Liver (tissue), 9 donors: ENCODE data around the gene SLC2A5. TPM values are rescaled to one million over a fixed set of nuclear protein-coding genes. Genes with fewer than 3 reads are reported as not detected.

Experiments used
- DNase-seq: peaks from one replicate; pipeline ENCODE4 v3.0.0-alpha.2; 2017; ENCODE audit warnings: low spot score
- H3K27ac ChIP-seq, 2 donors: one replicate each; pipeline ENCODE4 v1.7.0; 2013; ENCODE audit warnings: inconsistent platforms in 2 of 2, low read length in 2 of 2, control low read depth in 1 of 2, low read depth in 1 of 2, mild to moderate bottlenecking in 1 of 2
- H3K27me3 ChIP-seq, 4 donors: one replicate each; pipeline versions ENCODE4 v1.6.1 to v1.7.0; 2013; ENCODE audit warnings: low read length in 3 of 4, inconsistent platforms in 1 of 4, mild to moderate bottlenecking in 1 of 4, moderate library complexity in 1 of 4; ENCODE audit not compliant: control insufficient read depth in 4 of 4, insufficient read depth in 4 of 4
- H3K36me3 ChIP-seq, 4 donors: one replicate each; pipeline versions ENCODE4 v1.6.1 to v1.7.0; 2013; ENCODE audit warnings: low read length in 3 of 4, mild to moderate bottlenecking in 3 of 4, low read depth in 1 of 4, moderate library complexity in 1 of 4; ENCODE audit not compliant: control insufficient read depth in 4 of 4, insufficient read depth in 3 of 4
- H3K4me1 ChIP-seq, 4 donors: one replicate each; pipeline versions ENCODE4 v1.6.1 to v1.7.0; 2013; ENCODE audit warnings: low read length in 3 of 4, mild to moderate bottlenecking in 3 of 4, moderate library complexity in 1 of 4; ENCODE audit not compliant: control insufficient read depth in 4 of 4, insufficient read depth in 4 of 4
- H3K4me3 ChIP-seq, 3 donors: one replicate each; pipeline versions ENCODE4 v1.6.1 to v1.7.0; 2013; ENCODE audit warnings: low read length in 3 of 3, control low read depth in 1 of 3, low read depth in 1 of 3, mild to moderate bottlenecking in 1 of 3
- H3K9ac ChIP-seq, 2 donors: one replicate each; pipeline ENCODE4 v1.7.0; 2013; ENCODE audit warnings: low read length in 2 of 2, mild to moderate bottlenecking in 2 of 2, moderate library complexity in 2 of 2, control low read depth in 1 of 2, low read depth in 1 of 2
- H3K9me3 ChIP-seq, 4 donors: one replicate each; pipeline versions ENCODE4 v1.6.1 to v1.7.0; 2013; ENCODE audit warnings: low read length in 3 of 4; ENCODE audit not compliant: control insufficient read depth in 4 of 4
- CTCF ChIP-seq: fragments of 150-350 bp; IDR thresholded peaks from 2 replicates; pipeline ENCODE4 v1.5.1; 2017; ENCODE audit warnings: improper control_type of control experiment, low read depth, low read length; ENCODE audit not compliant: missing input control
- EGR1 ChIP-seq, 2 donors: IDR thresholded peaks; 2 replicates each; pipeline ENCODE4 v1.6.1; 2016 to 2018; ENCODE audit warnings: antibody characterized with exemption in 2 of 2, low read depth in 2 of 2
- FOXA1 ChIP-seq: IDR thresholded peaks from 2 replicates; pipeline ENCODE4 v1.6.1; 2016; ENCODE audit warnings: antibody characterized with exemption
- HNF4A ChIP-seq, 2 donors: conservative IDR thresholded peaks; 2 replicates each; pipeline ENCODE4 v1.6.1; 2016; ENCODE audit warnings: antibody characterized with exemption in 2 of 2, mild to moderate bottlenecking in 2 of 2
- HNF4G ChIP-seq: IDR thresholded peaks from 2 replicates; pipeline ENCODE4 v1.6.1; 2016; ENCODE audit warnings: antibody characterized with exemption
- NR2F2 ChIP-seq: IDR thresholded peaks from 2 replicates; pipeline ENCODE4 v1.6.1; 2016; ENCODE audit warnings: antibody characterized with exemption
- RAD21 ChIP-seq, 2 donors: IDR thresholded peaks; 2 replicates each; pipeline ENCODE4 v1.6.1; 2016; ENCODE audit warnings: antibody characterized with exemption in 2 of 2, mild to moderate bottlenecking in 2 of 2
- RXRA ChIP-seq, 2 donors: IDR thresholded peaks; 2 replicates each; pipeline ENCODE4 v1.6.1; 2017 to 2018; ENCODE audit warnings: antibody characterized with exemption in 2 of 2, mild to moderate bottlenecking in 1 of 2
- ZBTB33 ChIP-seq: IDR thresholded peaks from 2 replicates; pipeline ENCODE4 v1.6.1; 2016; ENCODE audit warnings: antibody characterized with exemption
- WGBS: extraction: QIAGEN DNeasy Blood & Tissue Kit; methylation state at CpG from one replicate; pipeline ENCODE4 v1.1.7; 2013; 5-methylcytosine and 5-hydroxymethylcytosine counted together
- polyA plus RNA-seq, 2 donors: library from polyadenylated mRNA; stranded (reverse) in 1 of 2; unstranded in 1 of 2; fragments of 200-250 nt in 1 of 2; fragments of >200 nt in 1 of 2; fragmentation: Nextera tagmentation in 1 of 2; extraction: Ambion mirVana in 1 of 2; gene quantifications; one replicate each; pipeline versions ENCODE4 v1.2.1 to v1.2.3, GENCODE V29; 2013 to 2015
- total RNA-seq, 2 donors: library from RNA; depleted of rRNA; stranded (reverse); fragments of >200 nt; gene quantifications; one replicate each; pipeline ENCODE4 v1.2.3, GENCODE V29; 2014
- TF ChIP-seq, protein P1 (sequence below): IDR thresholded peaks from 2 replicates; pipeline ENCODE4 v1.6.1; 2016; ENCODE audit warnings: antibody characterized with exemption, mild to moderate bottlenecking
- TF ChIP-seq, protein P2 (sequence below): IDR thresholded peaks from 2 replicates; pipeline ENCODE4 v1.6.1; 2016; ENCODE audit warnings: antibody characterized with exemption
- donor health status: healthy.
- donor health status: healthy.
- donor health status: healthy.
- donor health status: healthy.
- donor health status: healthy.

Gene SLC2A5
- total and polyA plus RNA-seq, 4 donors = 0.07 to 1.6 (median 0.13) TPM

DNA sequence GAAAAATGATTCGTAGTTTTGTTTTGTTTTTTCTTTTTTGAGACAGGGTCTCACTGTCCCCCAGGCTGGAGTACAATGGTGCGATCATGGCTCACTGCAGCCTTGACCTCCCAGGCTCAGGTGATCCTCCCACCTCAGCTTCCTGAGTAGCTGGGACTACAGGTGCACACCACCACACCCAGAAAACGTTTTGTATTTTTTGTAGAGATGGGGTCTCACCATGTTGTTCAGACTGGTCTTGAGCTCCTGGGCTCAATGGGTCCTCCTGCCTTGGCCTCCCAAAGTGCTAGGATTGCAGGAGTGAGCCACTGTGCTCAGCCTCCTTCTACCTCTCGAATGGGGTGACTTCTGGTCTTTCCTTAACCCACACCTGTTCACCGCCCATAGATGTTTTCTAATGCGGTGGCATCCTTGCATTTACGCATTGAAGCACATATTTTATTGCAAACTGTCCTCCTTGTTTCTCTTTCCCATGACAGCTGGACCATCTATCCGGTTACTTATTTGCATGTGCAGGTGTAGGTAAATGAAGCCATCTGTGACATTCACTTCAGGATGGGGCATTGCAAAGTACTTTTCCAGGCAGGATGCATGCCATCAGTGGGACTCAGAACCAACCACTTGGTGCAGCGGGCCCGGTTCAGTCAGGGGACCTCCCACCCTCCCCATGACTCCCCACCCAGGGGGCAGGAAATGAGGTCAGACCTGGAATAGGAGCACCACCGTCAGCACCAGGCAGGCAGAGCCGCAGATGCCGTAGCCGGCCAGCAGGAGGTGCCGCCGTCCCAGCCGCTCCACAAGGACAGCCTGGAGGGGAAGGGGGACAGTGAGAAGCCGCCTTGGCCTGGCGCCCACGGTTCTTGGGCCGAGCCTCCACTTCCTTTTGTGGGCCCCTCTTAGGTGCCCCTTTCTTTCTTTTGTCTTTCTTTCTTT is 59.7 kb downstream of the SLC2A5 start:
- peak in 1 of 2 donors; percentile 47 for TF ChIP-seq RAD21 (IDR thresholded peaks at IDR 0.05)
- TF ChIP-seq EGR1 (IDR thresholded peaks at IDR 0.05; ENCODE audit: low read depth in 2 of 2) = no peak
- TF ChIP-seq CTCF = peak; percentile 28
- TF ChIP-seq, protein P1, sequence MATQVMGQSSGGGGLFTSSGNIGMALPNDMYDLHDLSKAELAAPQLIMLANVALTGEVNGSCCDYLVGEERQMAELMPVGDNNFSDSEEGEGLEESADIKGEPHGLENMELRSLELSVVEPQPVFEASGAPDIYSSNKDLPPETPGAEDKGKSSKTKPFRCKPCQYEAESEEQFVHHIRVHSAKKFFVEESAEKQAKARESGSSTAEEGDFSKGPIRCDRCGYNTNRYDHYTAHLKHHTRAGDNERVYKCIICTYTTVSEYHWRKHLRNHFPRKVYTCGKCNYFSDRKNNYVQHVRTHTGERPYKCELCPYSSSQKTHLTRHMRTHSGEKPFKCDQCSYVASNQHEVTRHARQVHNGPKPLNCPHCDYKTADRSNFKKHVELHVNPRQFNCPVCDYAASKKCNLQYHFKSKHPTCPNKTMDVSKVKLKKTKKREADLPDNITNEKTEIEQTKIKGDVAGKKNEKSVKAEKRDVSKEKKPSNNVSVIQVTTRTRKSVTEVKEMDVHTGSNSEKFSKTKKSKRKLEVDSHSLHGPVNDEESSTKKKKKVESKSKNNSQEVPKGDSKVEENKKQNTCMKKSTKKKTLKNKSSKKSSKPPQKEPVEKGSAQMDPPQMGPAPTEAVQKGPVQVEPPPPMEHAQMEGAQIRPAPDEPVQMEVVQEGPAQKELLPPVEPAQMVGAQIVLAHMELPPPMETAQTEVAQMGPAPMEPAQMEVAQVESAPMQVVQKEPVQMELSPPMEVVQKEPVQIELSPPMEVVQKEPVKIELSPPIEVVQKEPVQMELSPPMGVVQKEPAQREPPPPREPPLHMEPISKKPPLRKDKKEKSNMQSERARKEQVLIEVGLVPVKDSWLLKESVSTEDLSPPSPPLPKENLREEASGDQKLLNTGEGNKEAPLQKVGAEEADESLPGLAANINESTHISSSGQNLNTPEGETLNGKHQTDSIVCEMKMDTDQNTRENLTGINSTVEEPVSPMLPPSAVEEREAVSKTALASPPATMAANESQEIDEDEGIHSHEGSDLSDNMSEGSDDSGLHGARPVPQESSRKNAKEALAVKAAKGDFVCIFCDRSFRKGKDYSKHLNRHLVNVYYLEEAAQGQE = no peak
- no peak for TF ChIP-seq HNF4A (conservative IDR thresholded peaks at IDR 0.05)
- TF ChIP-seq ZBTB33 = no peak
- no peak for TF ChIP-seq NR2F2
- no peaks in the 10 kb centered on the region for H3K27me3 ChIP-seq
- H3K36me3 ChIP-seq = no peaks in the 10 kb centered on the region
- WGBS = 60% methylated on average over 21 of the region's 21 CpGs
- no peak overlapping the region for H3K9ac ChIP-seq
- no peaks in the 10 kb centered on the region for H3K4me1 ChIP-seq
- no peak overlapping the region for H3K4me3 ChIP-seq
- no peaks in the 10 kb centered on the region for H3K9me3 ChIP-seq
- DNase-seq = no peak
- no peak overlapping the region for H3K27ac ChIP-seq

GRCh38 chr1:9008236-9008635 is 61.2 kb downstream of the SLC2A5 start:
- 90% methylated on average over 10 of the region's 10 CpGs for WGBS
- Histone ChIP-seq H3K36me3 (no peaks in the 10 kb centered on the region), H3K4me1 (no peaks in the 10 kb centered on the region), H3K9me3 (no peaks in the 10 kb centered on the region), H3K9ac (no peak overlapping the region), H3K27me3 (no peaks in the 10 kb centered on the region), H3K27ac (no peak overlapping the region), H3K4me3 (no peak overlapping the region)
- TF ChIP-seq HNF4G (no peak), HNF4A (conservative IDR thresholded peaks at IDR 0.05) (no peak), RXRA (IDR thresholded peaks at IDR 0.05) (no peak), FOXA1 (no peak)
- TF ChIP-seq, protein P2, sequence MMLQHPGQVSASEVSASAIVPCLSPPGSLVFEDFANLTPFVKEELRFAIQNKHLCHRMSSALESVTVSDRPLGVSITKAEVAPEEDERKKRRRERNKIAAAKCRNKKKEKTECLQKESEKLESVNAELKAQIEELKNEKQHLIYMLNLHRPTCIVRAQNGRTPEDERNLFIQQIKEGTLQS = no peak
- no peak for DNase-seq
